HG03108 (cell line): ENCODE measurements around the gene TBC1D9B.
A peak's percentile ranks its signal among the peaks of the same experiment; 100 is the strongest.
"Not testable (repeated sequence)": the region's sequence is repeated elsewhere in the genome, so short reads cannot be mapped to it uniquely, and the experiment has no call there.

Experiments used
- ATAC-seq: cut with Tn5 transposase; IDR thresholded peaks from one replicate; pipeline ENCODE4 v1.9.1; 2021; ENCODE audit warnings: moderate library complexity; ENCODE audit not compliant: unreplicated experiment

The TBC1D9B gene

DNA sequence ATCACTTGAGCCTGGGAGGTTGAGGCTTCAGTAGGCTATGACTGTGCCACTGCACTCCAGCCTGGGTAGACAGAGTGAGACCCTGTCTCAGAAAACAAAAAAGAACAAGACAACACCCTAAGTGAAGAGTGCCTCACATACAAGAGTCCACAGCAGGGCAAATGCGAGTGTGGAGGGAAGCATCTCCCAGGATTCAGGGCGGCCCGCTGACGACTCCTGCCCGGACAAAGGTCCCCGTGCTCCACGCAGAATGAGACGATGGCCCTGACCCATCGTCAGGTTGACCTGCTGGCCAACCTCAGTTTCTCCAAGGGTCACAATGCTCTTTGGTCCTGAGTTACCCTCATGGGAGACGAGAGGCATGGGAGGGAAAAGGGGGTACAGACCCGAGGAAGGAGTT is 67.4 kb downstream of the TBC1D9B start:
- no peak for ATAC-seq

DNA sequence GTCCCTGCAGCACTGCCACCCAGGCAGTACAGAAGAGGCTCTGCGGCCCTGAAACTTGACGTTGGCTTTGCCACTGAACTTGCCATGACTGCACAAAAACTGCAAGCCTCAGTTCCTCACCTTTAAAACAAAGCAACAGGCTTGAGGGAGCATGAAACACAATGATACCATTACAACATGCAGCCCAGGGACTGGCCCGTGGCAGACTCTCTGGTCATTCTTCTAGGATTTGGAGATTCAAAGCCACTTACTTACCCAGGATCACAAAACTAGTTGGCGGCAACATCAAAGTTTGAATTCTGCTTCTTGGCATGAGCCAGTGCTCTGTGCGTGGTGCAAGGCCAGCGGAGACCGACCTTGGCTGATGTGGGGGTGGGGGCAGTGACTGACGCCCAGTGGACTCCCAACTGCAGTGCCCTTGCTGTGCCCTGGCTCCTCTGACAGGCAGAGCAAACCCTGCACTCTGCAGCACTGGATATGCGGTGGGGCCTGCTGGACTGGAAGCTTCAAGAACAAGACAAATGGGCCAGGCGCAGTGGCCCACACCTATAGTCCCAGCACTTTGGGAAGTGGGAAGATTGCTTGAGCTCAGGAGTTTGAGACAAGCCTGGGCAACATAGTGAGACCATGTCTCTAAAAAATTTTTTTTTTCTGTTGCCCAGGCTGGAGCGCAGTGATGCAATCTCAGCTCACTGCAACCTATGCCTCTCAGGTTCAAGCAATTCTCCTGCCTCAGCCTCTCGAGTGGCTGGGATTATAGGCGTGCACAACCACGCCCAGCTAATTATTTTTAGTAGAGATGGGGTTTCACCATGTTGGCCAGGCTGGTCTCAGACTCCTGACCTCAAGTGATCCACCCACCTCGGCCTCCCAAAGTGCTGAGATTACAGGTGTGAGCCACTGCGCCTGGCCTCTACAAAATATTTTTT is 68.1 kb downstream of the TBC1D9B start:
- ATAC-seq = no peak

- no peak for ATAC-seq
Observed at GRCh38 chr5:179837076-179838011, 70.4 kb downstream of the TBC1D9B start.

DNA sequence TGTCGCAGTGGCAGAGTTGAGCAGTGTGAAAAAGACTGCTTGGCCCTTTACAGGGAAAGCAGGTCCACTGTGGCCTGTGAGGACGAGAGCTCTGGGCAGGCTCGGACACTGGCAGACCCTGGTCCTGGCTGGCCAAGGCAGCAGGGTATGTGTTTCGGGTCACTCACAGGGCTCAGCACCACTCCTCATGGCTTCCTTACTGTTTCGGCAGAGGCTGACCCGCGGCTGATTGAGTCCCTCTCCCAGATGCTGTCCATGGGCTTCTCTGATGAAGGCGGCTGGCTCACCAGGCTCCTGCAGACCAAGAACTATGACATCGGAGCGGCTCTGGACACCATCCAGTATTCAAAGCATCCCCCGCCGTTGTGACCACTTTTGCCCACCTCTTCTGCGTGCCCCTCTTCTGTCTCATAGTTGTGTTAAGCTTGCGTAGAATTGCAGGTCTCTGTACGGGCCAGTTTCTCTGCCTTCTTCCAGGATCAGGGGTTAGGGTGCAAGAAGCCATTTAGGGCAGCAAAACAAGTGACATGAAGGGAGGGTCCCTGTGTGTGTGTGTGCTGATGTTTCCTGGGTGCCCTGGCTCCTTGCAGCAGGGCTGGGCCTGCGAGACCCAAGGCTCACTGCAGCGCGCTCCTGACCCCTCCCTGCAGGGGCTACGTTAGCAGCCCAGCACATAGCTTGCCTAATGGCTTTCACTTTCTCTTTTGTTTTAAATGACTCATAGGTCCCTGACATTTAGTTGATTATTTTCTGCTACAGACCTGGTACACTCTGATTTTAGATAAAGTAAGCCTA is 71.3 kb downstream of the TBC1D9B start:
- peak; percentile 66 for ATAC-seq

DNA sequence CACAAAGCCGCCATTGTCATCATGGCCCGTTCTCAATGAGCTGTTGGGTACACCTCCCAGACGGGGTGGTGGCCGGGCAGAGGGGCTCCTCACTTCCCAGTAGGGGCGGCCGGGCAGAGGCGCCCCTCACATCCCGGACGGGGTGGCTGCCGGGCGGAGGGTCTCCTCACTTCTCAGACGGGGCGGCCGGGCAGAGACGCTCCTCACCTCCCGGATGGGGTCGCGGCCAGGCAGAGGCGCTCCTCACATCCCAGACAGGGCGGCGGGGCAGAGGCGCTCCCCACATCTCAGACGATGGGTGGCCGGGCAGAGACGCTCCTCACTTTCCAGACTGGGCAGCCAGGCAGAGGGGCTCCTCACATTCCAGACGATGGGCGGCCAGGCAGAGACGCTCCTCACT is 72.8 kb downstream of the TBC1D9B start:
- not testable (repeated sequence) for ATAC-seq

- ATAC-seq = no peak
Observed at GRCh38 chr5:179834120-179834519, 73.6 kb downstream of the TBC1D9B start.

DNA sequence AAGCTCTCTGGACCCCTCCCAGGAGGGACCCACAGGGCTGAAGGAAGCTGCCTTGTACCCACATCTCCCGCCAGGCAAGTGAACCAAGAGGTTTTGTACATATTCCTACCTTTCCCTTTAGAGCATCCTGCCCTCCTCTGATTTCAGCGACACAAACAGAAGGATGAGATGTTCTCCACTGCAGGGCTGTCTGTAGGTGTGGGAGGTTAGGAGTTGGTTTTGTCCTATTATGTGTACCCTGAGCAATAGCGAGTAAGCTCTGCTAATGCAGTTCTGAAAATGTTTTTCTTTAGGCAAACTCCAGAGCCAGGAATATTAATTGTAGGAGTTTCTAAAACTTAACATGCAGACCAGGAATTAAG is 74.0 kb downstream of the TBC1D9B start:
- no peak for ATAC-seq

- no peak for ATAC-seq
Observed at GRCh38 chr5:179833056-179833708, 74.5 kb downstream of the TBC1D9B start.

GRCh38 chr5:179832039-179832745 is 75.5 kb downstream of the TBC1D9B start:
- no peak for ATAC-seq

DNA sequence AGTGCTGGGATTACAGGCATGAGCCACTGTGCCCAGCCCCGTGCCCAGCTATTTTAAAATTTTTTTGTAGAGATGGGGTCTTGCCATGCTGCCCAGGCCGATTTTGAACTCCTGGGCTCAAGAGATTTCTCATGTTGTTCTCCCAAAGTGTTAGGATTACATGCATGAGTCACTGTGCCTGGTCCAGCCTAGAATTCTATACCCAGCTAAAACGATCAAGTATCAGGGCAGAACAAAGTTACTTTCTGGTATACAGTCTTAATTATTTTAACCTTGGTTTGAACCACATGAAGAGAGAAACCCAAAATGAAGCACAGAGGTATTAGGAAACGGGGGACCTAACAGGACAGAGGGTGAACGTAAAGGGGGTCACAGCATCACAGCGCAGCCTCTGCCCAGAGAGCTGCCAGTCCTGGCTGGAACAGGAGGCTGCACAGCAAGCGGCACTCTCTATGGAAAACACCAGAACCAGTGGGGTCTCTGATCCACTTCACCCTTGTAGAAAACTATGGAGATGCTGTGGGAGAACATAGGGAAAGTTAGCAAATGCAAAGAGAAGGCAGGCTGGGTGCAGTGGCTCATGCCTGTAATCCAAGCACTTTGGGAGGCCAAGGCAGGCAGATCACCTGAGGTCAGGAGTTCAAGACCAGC is 76.8 kb downstream of the TBC1D9B start:
- ATAC-seq = no peak

DNA sequence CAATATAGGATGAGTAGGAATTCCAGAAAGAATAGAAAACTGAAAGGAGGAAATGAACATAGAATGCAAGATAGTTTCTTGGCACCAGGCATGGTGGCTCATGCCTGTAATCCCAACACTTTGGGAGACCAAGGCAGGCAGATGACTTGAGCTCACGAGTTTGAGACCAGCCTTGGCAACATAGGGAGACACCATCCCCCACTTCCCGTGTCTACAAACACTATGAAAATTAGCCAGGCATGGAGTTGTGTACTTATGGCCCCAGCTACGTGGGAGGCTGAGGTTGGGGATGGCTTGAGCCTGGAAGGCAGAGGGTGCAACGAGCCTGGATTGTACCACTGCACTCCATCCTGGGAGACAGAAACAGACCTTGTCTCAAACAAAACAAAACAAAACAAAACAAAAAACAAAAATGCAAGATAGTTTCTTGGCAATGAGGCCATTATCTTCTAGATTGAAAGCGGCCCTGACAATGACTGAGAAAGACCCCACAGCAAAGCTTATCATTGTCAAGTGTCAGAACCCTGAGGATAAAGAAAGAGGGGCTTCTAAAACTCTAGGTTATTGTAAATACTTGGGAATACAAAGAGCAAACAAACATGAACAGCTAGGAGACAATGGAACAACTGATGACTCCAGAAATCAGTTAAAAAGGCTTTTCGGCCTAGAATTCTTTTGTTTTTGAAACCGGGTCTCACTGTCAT is 77.8 kb downstream of the TBC1D9B start:
- no peak for ATAC-seq

DNA sequence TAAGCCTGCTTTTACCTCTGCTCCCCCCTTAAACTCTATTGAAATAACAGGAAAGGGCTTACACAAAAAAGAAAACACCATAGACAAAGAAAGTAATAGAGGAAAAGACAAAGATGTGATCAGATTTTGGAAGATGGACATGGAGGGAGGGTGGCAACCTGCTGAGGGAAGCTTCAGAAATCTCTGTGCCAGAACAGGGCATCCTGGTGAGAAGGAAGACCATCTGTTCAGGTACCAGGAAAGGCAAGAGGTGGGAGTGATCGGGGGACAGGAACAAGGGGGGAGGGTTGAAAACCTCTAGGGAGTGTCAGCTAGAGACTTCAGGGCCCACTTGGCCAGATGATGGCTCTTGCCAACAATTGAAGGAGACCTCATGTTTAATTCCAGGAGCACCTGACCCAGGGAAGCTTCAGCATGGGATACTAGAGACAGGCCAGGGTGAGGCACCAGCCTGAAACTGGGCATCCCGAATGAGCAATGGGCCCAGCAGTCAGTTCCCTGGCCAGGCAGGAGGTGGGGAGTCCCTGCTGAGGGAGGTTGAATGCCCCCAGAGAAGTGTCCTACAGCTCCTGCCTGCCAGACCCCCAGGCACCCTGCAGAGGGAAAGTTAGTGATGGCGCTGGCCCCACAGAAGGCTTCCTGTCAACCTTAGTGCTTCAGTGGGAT is 78.8 kb downstream of the TBC1D9B start:
- no peak for ATAC-seq

DNA sequence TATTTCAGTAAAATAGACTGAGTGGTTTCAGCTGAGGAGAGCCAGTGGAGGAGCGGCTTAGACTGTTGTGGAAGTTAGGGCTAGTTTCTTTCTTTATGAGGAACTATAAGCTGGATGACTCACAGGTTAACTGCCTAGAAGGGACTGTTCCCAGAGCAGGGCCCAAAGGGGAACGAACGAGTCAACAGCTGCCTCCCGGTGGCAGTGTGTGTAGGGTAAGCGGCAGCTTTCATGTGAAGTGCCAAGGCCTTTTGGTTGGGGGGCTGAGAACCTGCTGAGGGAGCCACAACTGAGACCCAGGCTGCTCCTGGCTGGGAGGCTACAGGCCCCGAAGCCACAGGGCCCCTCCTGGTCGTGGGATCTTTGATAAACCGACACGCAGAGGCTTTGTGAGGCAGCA is 80.0 kb downstream of the TBC1D9B start:
- ATAC-seq = no peak

- no peak for ATAC-seq
Observed at GRCh38 chr5:179825655-179826182, 82.0 kb downstream of the TBC1D9B start.

GRCh38 chr5:179824745-179825112 is 83.0 kb downstream of the TBC1D9B start:
- ATAC-seq = no peak

GRCh38 chr5:179823937-179824744 is 83.6 kb downstream of the TBC1D9B start:
- no peak for ATAC-seq

GRCh38 chr5:179822444-179822990 is 85.2 kb downstream of the TBC1D9B start:
- ATAC-seq = no peak
